Stimulated activated CD4-positive, alpha-beta T cell treated with anti-CD3 and anti-CD28 coated beads, Interleukin-1b, Interleukin-23, amount 100 ng/mL, for 4 hours (primary cell): ENCODE results near the gene MYO5B.
"Not testable (repeated sequence)": the region's sequence is repeated elsewhere in the genome, so short reads cannot be mapped to it uniquely, and the experiment has no call there.

Experiments
- DNase-seq, 2 donors: peaks; one replicate each; pipeline ENCODE4 v3.0.0-alpha.2; 2020; ENCODE audit warnings: low read depth in 2 of 2

MYO5B gene

GRCh38 chr18:50104421-50104820 is 90.5 kb downstream of the MYO5B start:
- no peak for DNase-seq

GRCh38 chr18:50099725-50100407 is 95.1 kb downstream of the MYO5B start:
- no peak for DNase-seq

- DNase-seq, result no peak
Observed at GRCh38 chr18:50097702-50098101, 97.2 kb downstream of the MYO5B start.

GRCh38 chr18:50096766-50097435 is 98.0 kb downstream of the MYO5B start:
- no peak for DNase-seq

- DNase-seq, result not testable (repeated sequence)
Observed at GRCh38 chr18:50094786-50095185, 100.2 kb downstream of the MYO5B start.

- no peak for DNase-seq
Observed at GRCh38 chr18:50094221-50094773, 100.7 kb downstream of the MYO5B start.

- no peak for DNase-seq
Observed at GRCh38 chr18:50093366-50094064, 101.4 kb downstream of the MYO5B start.

- no peak for DNase-seq
Observed at GRCh38 chr18:50092245-50092805, 102.6 kb downstream of the MYO5B start.

- no peak for DNase-seq
Observed at GRCh38 chr18:50091509-50092244, 103.3 kb downstream of the MYO5B start.

GRCh38 chr18:50090370-50091312 is 104.3 kb downstream of the MYO5B start:
- DNase-seq, result no peak

- no peak for DNase-seq
Observed at GRCh38 chr18:50089702-50090101, 105.2 kb downstream of the MYO5B start.

GRCh38 chr18:50083708-50084107 is 111.2 kb downstream of the MYO5B start:
- DNase-seq, result no peak

GRCh38 chr18:50080932-50081560 is 113.9 kb downstream of the MYO5B start:
- DNase-seq, result no peak

GRCh38 chr18:50080316-50080715 is 114.6 kb downstream of the MYO5B start:
- no peak for DNase-seq

GRCh38 chr18:50079571-50080295 is 115.2 kb downstream of the MYO5B start:
- no peak for DNase-seq

- DNase-seq, result no peak
Observed at GRCh38 chr18:50076277-50076676, 118.7 kb downstream of the MYO5B start.

- no peak for DNase-seq
Observed at GRCh38 chr18:50075772-50076171, 119.2 kb downstream of the MYO5B start.

- no peak for DNase-seq
Observed at GRCh38 chr18:50074404-50074803, 120.5 kb downstream of the MYO5B start.

- no peak for DNase-seq
Observed at GRCh38 chr18:50073319-50073718, 121.6 kb downstream of the MYO5B start.
